Measurements from ENCODE around the gene PSMC3IP.

DNA sequence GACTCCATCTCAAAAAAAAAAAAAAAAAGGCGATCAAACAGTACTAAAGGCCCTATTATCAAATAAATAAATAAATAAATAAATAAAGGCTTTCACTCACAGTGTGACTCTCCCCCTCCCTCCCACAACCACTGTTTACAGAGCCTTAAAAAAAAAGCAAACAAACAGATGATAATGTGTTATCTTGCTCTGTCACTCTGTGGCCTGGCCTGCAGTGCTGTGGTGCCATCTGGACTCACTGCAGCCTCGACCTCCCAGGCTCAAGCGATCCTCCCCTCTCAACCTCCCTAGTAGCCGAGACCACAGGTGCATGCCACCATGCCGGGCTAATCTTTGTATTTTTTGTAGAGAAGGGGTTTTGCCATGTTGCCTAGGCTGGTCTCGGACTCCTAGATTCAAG, 49.6 kb downstream of the PSMC3IP start:
- TF ChIP-seq, protein P1, sequence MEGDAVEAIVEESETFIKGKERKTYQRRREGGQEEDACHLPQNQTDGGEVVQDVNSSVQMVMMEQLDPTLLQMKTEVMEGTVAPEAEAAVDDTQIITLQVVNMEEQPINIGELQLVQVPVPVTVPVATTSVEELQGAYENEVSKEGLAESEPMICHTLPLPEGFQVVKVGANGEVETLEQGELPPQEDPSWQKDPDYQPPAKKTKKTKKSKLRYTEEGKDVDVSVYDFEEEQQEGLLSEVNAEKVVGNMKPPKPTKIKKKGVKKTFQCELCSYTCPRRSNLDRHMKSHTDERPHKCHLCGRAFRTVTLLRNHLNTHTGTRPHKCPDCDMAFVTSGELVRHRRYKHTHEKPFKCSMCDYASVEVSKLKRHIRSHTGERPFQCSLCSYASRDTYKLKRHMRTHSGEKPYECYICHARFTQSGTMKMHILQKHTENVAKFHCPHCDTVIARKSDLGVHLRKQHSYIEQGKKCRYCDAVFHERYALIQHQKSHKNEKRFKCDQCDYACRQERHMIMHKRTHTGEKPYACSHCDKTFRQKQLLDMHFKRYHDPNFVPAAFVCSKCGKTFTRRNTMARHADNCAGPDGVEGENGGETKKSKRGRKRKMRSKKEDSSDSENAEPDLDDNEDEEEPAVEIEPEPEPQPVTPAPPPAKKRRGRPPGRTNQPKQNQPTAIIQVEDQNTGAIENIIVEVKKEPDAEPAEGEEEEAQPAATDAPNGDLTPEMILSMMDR (IDR thresholded peaks at IDR 0.05; ENCODE audit: low read depth, low read length): no peak
- TF ChIP-seq MAX (IDR thresholded peaks at IDR 0.05; ENCODE audit: low read depth, low read length) (no peak), POLR2A (IDR thresholded peaks at IDR 0.05; ENCODE audit: extremely low read depth, insufficient read length) (no peak), MYC (IDR thresholded peaks at IDR 0.05; ENCODE audit: low read depth, low read length) (no peak)

Measured in NB4 (cell line).